GM12875 (cell line): ENCODE data around the gene GPC5.

ENCODE experiments used
- H3K4me3 ChIP-seq: one replicate; pipeline ENCODE4 v1.5.1; 2011; ENCODE audit warnings: low read depth, low read length, control low read depth
- CTCF ChIP-seq: IDR thresholded peaks from 2 replicates; pipeline ENCODE4 v1.5.1; 2011; ENCODE audit warnings: low read depth, mild to moderate bottlenecking, control low read depth, inconsistent platforms, low read length, moderate library complexity, borderline replicate concordance; ENCODE audit not compliant: insufficient read depth

GPC5 gene

GRCh38 chr13:91554101-91554500 is 155.7 kb downstream of the GPC5 start:
- no peak overlapping the region for H3K4me3 ChIP-seq
- TF ChIP-seq CTCF: no peak

GRCh38 chr13:91557328-91558090 is 159.1 kb downstream of the GPC5 start:
- TF ChIP-seq CTCF: no peak
- H3K4me3 ChIP-seq: no peak overlapping the region

GRCh38 chr13:91563799-91564198 is 165.4 kb downstream of the GPC5 start:
- H3K4me3 ChIP-seq: no peak overlapping the region

GRCh38 chr13:91564396-91564795 is 166.0 kb downstream of the GPC5 start:
- no peak for TF ChIP-seq CTCF
- no peak overlapping the region for H3K4me3 ChIP-seq

More at GRCh38 chr13:91563799-91564198, 165.4 kb downstream of the GPC5 start:
- no peak for TF ChIP-seq CTCF

GRCh38 chr13:91565296-91565695 is 166.9 kb downstream of the GPC5 start:
- no peak for TF ChIP-seq CTCF
- no peak overlapping the region for H3K4me3 ChIP-seq

GRCh38 chr13:91567485-91568207 is 169.2 kb downstream of the GPC5 start:
- no peak for TF ChIP-seq CTCF
- H3K4me3 ChIP-seq: no peak overlapping the region

GRCh38 chr13:91571681-91572080 is 173.3 kb downstream of the GPC5 start:
- no peak for TF ChIP-seq CTCF
- no peak overlapping the region for H3K4me3 ChIP-seq
